SK-N-SH treated with all-trans-retinoic acid at 6 μM for 48 hours (cell line): ENCODE results near the gene ALG13.
"Not testable (repeated sequence)": the region's sequence is repeated elsewhere in the genome, so short reads cannot be mapped to it uniquely, and the experiment has no call there.

ENCODE experiments used
- ATAC-seq: fragments of 200-7000 bp; cut with Tn5 transposase; 3 replicates; pipeline ENCODE4 v1.9.1; 2020; ENCODE audit warnings: mild to moderate bottlenecking, moderate library complexity
- BACH2 ChIP-seq: fragments of 250-450 bp; sonication (Bioruptor Pico); IDR thresholded peaks from 2 replicates; pipeline ENCODE4 v1.9.0; 2021; ENCODE audit warnings: mild to moderate bottlenecking, borderline replicate concordance
- CSDC2 ChIP-seq: fragments of 250-450 bp; sonication (Bioruptor Pico); IDR thresholded peaks from 2 replicates; pipeline ENCODE4 v1.5.0; 2020; ENCODE audit warnings: mild to moderate bottlenecking, moderate library complexity
- CSRNP3 ChIP-seq: fragments of 250-450 bp; sonication (Bioruptor Pico); IDR thresholded peaks from 2 replicates; pipeline ENCODE4 v1.5.1; 2021; ENCODE audit warnings: mild to moderate bottlenecking, moderate library complexity
- ESRRG ChIP-seq: fragments of 250-450 bp; sonication (Bioruptor Pico); IDR thresholded peaks from 2 replicates; pipeline ENCODE4 v1.6.1; 2021; ENCODE audit warnings: mild to moderate bottlenecking
- GLIS3 ChIP-seq: fragments of 250-450 bp; sonication (Bioruptor Pico); IDR thresholded peaks from 2 replicates; pipeline ENCODE4 v1.5.0; 2020; ENCODE audit warnings: mild to moderate bottlenecking, moderate library complexity
- ISL1 ChIP-seq: fragments of 250-450 bp; sonication (Bioruptor Pico); IDR thresholded peaks from 2 replicates; pipeline ENCODE4 v2.1.2; 2022; ENCODE audit warnings: mild to moderate bottlenecking, moderate library complexity
- OSR1 ChIP-seq: fragments of 250-450 bp; sonication (Bioruptor Pico); IDR thresholded peaks from 2 replicates; pipeline ENCODE4 v1.8.0; 2022; ENCODE audit warnings: moderate library complexity, mild to moderate bottlenecking, inconsistent platforms
- PATZ1 ChIP-seq: fragments of 250-450 bp; sonication (Bioruptor Pico); IDR thresholded peaks from 2 replicates; pipeline ENCODE4 v1.8.0; 2020; ENCODE audit warnings: mild to moderate bottlenecking, moderate library complexity, borderline replicate concordance
- RARB ChIP-seq: fragments of 250-450 bp; sonication (Bioruptor Pico); IDR thresholded peaks from 2 replicates; pipeline ENCODE4 v1.8.0; 2021; ENCODE audit warnings: mild to moderate bottlenecking, moderate library complexity
- SNAI2 ChIP-seq: fragments of 250-450 bp; sonication (Bioruptor Pico); IDR thresholded peaks from 2 replicates; pipeline ENCODE4 v1.5.0; 2020; ENCODE audit warnings: mild to moderate bottlenecking, moderate library complexity
- TOX ChIP-seq: fragments of 250-450 bp; sonication (Bioruptor Pico); IDR thresholded peaks from 2 replicates; pipeline ENCODE4 v1.8.0; 2021; ENCODE audit warnings: mild to moderate bottlenecking, moderate library complexity, borderline replicate concordance
- ZC3H10 ChIP-seq: fragments of 250-450 bp; sonication (Bioruptor Pico); IDR thresholded peaks from 2 replicates; pipeline ENCODE4 v1.5.1; 2021; ENCODE audit warnings: mild to moderate bottlenecking, moderate library complexity
- ZFP3 ChIP-seq: fragments of 250-450 bp; sonication (Bioruptor Pico); IDR thresholded peaks from 2 replicates; pipeline ENCODE4 v1.5.0; 2020; ENCODE audit warnings: mild to moderate bottlenecking, moderate library complexity
- ZFP30 ChIP-seq: fragments of 450-650 bp; formaldehyde crosslinking; IDR thresholded peaks from 2 replicates; pipeline ENCODE4 v1.5.0; 2022; ENCODE audit warnings: mild to moderate bottlenecking, moderate library complexity
- ZNF565 ChIP-seq: fragments of 450-650 bp; formaldehyde crosslinking; conservative IDR thresholded peaks from 2 replicates; pipeline ENCODE4 v1.5.0; 2020; ENCODE audit warnings: low read depth, mild to moderate bottlenecking, moderate library complexity
- ZNF70 ChIP-seq: fragments of 450-650 bp; formaldehyde crosslinking; IDR thresholded peaks from 2 replicates; pipeline ENCODE4 v1.5.0; 2020; ENCODE audit warnings: mild to moderate bottlenecking, moderate library complexity
- ZNF8 ChIP-seq: fragments of 450-650 bp; formaldehyde crosslinking; IDR thresholded peaks from 2 replicates; pipeline ENCODE4 v1.5.0; 2020; ENCODE audit warnings: mild to moderate bottlenecking, moderate library complexity
- TF ChIP-seq, protein P1 (sequence below): fragments of 250-450 bp; sonication (Bioruptor Pico); IDR thresholded peaks from 2 replicates; pipeline ENCODE4 v1.8.0; 2021; ENCODE audit warnings: low read depth, mild to moderate bottlenecking, moderate library complexity, borderline replicate concordance

ALG13 gene

GRCh38 chrX:111761578-111762135 is 80.7 kb downstream of the ALG13 start (continued):
- TF ChIP-seq PATZ1 (CRISPR knock-in tag) (no peak), BACH2 (CRISPR knock-in tag) (no peak), ZFP30 (no peak), SNAI2 (no peak)

- ATAC-seq, result no peak
- TF ChIP-seq ESRRG (no peak), CSRNP3 (CRISPR knock-in tag) (no peak), CSDC2 (CRISPR knock-in tag) (no peak), ZNF565 (no peak), GLIS3 (CRISPR knock-in tag) (no peak), OSR1 (CRISPR knock-in tag) (no peak), ZC3H10 (no peak)
- TF ChIP-seq, protein P1, sequence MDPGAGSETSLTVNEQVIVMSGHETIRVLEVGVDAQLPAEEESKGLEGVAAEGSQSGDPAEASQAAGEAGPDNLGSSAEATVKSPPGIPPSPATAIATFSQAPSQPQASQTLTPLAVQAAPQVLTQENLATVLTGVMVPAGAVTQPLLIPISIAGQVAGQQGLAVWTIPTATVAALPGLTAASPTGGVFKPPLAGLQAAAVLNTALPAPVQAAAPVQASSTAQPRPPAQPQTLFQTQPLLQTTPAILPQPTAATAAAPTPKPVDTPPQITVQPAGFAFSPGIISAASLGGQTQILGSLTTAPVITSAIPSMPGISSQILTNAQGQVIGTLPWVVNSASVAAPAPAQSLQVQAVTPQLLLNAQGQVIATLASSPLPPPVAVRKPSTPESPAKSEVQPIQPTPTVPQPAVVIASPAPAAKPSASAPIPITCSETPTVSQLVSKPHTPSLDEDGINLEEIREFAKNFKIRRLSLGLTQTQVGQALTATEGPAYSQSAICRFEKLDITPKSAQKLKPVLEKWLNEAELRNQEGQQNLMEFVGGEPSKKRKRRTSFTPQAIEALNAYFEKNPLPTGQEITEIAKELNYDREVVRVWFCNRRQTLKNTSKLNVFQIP (CRISPR knock-in tag), result no peak
Observed at GRCh38 chrX:111778591-111778990, 97.6 kb downstream of the ALG13 start.

- TF ChIP-seq BACH2 (CRISPR knock-in tag) (no peak), CSRNP3 (CRISPR knock-in tag) (no peak), GLIS3 (CRISPR knock-in tag) (no peak), OSR1 (CRISPR knock-in tag) (no peak)
- TF ChIP-seq, protein P1 (CRISPR knock-in tag), result no peak
- ATAC-seq, result no peak
Observed at GRCh38 chrX:111779582-111779981, 98.6 kb downstream of the ALG13 start.

DNA sequence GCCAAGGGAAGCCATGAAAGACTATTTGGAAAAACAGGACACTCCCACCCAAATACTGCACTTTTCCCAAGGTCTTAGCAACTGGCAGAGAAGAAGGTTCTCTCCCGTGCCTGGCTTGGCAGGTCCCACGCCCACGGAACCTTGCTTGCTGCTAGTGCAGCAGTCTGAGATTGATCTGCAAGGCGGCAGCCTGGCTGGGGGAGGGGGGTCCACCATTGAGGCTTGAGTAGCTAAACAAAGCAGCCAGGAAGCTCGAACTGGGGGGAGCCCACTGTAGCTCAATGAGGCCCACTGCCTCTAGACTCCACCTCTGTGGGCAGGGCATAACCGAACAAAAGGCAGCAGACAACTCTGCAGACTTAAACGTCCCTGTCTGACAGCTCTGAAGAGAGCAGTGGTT is 103.7 kb downstream of the ALG13 start:
- ATAC-seq, result no peak
- no peak for TF ChIP-seq ISL1
- no peak for TF ChIP-seq ZNF70 (CRISPR knock-in tag)
- TF ChIP-seq GLIS3 (CRISPR knock-in tag), result no peak
- TF ChIP-seq TOX (CRISPR knock-in tag), result no peak
- TF ChIP-seq ZFP3 (CRISPR knock-in tag), result no peak
- TF ChIP-seq RARB (CRISPR knock-in tag), result no peak
- no peak for TF ChIP-seq OSR1 (CRISPR knock-in tag)
- TF ChIP-seq ESRRG, result no peak
- TF ChIP-seq ZNF8 (CRISPR knock-in tag), result no peak
- TF ChIP-seq ZFP30, result no peak
- no peak for TF ChIP-seq SNAI2

- ATAC-seq, result not testable (repeated sequence)
Observed at GRCh38 chrX:111790054-111790453, 109.1 kb downstream of the ALG13 start.
